ENCODE measurements around the gene GCNT4. TPM values are rescaled to one million over a fixed set of nuclear protein-coding genes. Genes with fewer than 3 reads are reported as not detected.

Gene GCNT4
- total and polyA plus RNA-seq, 2 experiments from 2014 or later: 2.5 to 5.4 TPM

- Histone ChIP-seq H2AFZ (no peak overlapping the region), H3K4me3 (no peak overlapping the region), H3K4me1 (ENCODE audit: insufficient read depth) (peaks cover 12% of the 10 kb centered on the region), H3K79me2 (replicated peaks; ENCODE audit: insufficient read depth) (no peaks in the 10 kb centered on the region), H3F3A (replicated peaks; ENCODE audit: low read depth) (no peaks in the 10 kb centered on the region), H3K27ac (ENCODE audit: low read depth) (no peak overlapping the region), H3K27me3 (ENCODE audit: insufficient read depth) (no peaks in the 10 kb centered on the region), H3K4me2 (no peak overlapping the region), H3K9me2 (ENCODE audit: insufficient read depth) (no peaks in the 10 kb centered on the region), H4K20me1 (replicated peaks; ENCODE audit: insufficient read depth) (no peaks in the 10 kb centered on the region), H3K36me3 (ENCODE audit: insufficient read depth) (no peaks in the 10 kb centered on the region)
- no peaks in the 10 kb centered on the region for H3K36me3 Mint-ChIP-seq (ENCODE audit: low read depth)
- no peak overlapping the region for H3K4me3 Mint-ChIP-seq
- DNase-seq (ENCODE audit: low spot score) (no peak), ATAC-seq (no peak)
- no peaks in the 10 kb centered on the region; the same call in 2 of the 3 replicates for H3K9me3 Mint-ChIP-seq
- TF ChIP-seq ZNF462 (CRISPR knock-in tag; IDR thresholded peaks at IDR 0.05) (no peak), CREB1 (CRISPR knock-in tag; IDR thresholded peaks at IDR 0.05; ENCODE audit: low read depth) (no peak), EZH2 (IDR thresholded peaks at IDR 0.05; ENCODE audit: low read depth, unreplicated experiment) (no peak), ETS1 (IDR thresholded peaks at IDR 0.05) (no peak), EZH2phosphoT487 (IDR thresholded peaks at IDR 0.05; ENCODE audit: unreplicated experiment) (no peak), REST (IDR thresholded peaks at IDR 0.05; ENCODE audit: unreplicated experiment) (no peak), JUNB (IDR thresholded peaks at IDR 0.05; ENCODE audit: unreplicated experiment) (no peak), NANOG (IDR thresholded peaks at IDR 0.05; ENCODE audit: borderline replicate concordance) (no peak), ZNF331 (CRISPR knock-in tag; IDR thresholded peaks at IDR 0.05; ENCODE audit: low read depth) (no peak), ZNF114 (CRISPR knock-in tag; IDR thresholded peaks at IDR 0.05) (no peak), POLR2AphosphoS5 (IDR thresholded peaks at IDR 0.05; ENCODE audit: low read depth) (no peak), STAT1 (IDR thresholded peaks at IDR 0.05; ENCODE audit: unreplicated experiment) (no peak)
- TF ChIP-seq, protein P1, sequence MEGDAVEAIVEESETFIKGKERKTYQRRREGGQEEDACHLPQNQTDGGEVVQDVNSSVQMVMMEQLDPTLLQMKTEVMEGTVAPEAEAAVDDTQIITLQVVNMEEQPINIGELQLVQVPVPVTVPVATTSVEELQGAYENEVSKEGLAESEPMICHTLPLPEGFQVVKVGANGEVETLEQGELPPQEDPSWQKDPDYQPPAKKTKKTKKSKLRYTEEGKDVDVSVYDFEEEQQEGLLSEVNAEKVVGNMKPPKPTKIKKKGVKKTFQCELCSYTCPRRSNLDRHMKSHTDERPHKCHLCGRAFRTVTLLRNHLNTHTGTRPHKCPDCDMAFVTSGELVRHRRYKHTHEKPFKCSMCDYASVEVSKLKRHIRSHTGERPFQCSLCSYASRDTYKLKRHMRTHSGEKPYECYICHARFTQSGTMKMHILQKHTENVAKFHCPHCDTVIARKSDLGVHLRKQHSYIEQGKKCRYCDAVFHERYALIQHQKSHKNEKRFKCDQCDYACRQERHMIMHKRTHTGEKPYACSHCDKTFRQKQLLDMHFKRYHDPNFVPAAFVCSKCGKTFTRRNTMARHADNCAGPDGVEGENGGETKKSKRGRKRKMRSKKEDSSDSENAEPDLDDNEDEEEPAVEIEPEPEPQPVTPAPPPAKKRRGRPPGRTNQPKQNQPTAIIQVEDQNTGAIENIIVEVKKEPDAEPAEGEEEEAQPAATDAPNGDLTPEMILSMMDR (conservative IDR thresholded peaks at IDR 0.05; ENCODE audit: low read depth in 2 of 2): no peak
- H3K27ac Mint-ChIP-seq: no peak overlapping the region
- peaks cover 15% of the 10 kb centered on the region for H3K27me3 Mint-ChIP-seq (ENCODE audit: insufficient read depth, low read depth, poor library complexity)
- peaks cover 24% of the 10 kb centered on the region for H3K4me1 Mint-ChIP-seq
These were observed 7.7 kb upstream of the GCNT4 start for GRCh38 chr5:75059912-75060545.

Data from GM23338 (cell line).